Adrenal gland (tissue), 5 donors: Measurements from ENCODE around the gene SULT1C2.

ENCODE experiments used
- POLR2A ChIP-seq, 2 donors: fragments of 450-650 bp; IDR thresholded peaks; one replicate each; pipeline ENCODE4 v1.6.1; 2017; ENCODE audit warnings: antibody characterized with exemption in 2 of 2, mild to moderate bottlenecking in 2 of 2, moderate library complexity in 1 of 2
- TF ChIP-seq, protein P1 (sequence below), 6 experiments: fragments of 450-650 bp in 4 of 6; fragments of 200-600 bp in 2 of 6; sonication (generic) in 1 of 6; IDR thresholded peaks; 1 replicate in 5 of 6; 2 replicates in 1 of 6; pipeline versions ENCODE4 v1.5.1 to v1.8.0; 2016 to 2021; ENCODE audit warnings: antibody characterized with exemption in 6 of 6, mild to moderate bottlenecking in 2 of 6, moderate library complexity in 1 of 6
- donor health status: DM: no; HTN: no; CAD: no.

DNA sequence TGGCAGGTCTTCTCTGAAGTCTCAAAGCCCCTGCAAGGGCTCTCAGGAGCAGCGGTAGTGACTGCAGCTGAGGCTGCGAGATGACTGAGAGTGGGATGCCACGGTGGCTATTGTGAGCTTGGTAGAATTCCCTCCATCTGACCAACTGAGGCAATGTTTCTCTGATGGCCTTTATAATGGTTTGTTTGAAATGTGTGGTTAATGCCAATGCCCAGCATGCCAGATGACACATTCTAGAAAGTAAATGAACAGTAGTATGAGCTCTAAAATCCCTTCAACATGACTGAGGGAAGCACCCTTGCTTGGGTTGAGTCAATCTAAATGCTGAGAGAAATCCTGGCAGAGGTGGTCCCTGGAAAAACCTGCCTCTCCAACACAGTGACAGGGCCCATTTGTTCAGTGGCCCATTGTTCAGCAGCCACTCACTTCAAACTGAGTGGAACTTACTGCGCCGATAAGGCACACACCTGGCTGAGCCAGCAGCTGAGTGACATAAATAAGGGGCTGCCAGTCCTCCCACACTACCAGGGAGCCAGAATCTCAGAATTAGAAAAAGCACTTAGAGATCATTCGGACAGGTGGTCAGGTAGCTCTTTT, 31.7 kb downstream of the SULT1C2 start:
- TF ChIP-seq, protein P1, sequence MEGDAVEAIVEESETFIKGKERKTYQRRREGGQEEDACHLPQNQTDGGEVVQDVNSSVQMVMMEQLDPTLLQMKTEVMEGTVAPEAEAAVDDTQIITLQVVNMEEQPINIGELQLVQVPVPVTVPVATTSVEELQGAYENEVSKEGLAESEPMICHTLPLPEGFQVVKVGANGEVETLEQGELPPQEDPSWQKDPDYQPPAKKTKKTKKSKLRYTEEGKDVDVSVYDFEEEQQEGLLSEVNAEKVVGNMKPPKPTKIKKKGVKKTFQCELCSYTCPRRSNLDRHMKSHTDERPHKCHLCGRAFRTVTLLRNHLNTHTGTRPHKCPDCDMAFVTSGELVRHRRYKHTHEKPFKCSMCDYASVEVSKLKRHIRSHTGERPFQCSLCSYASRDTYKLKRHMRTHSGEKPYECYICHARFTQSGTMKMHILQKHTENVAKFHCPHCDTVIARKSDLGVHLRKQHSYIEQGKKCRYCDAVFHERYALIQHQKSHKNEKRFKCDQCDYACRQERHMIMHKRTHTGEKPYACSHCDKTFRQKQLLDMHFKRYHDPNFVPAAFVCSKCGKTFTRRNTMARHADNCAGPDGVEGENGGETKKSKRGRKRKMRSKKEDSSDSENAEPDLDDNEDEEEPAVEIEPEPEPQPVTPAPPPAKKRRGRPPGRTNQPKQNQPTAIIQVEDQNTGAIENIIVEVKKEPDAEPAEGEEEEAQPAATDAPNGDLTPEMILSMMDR (IDR thresholded peaks at IDR 0.05), result no peak
- TF ChIP-seq POLR2A (IDR thresholded peaks at IDR 0.05), result no peak
